Astrocyte (in vitro differentiated cells and primary cell): ENCODE results near the gene CACNA1C. TPM values are rescaled to one million over a fixed set of nuclear protein-coding genes. Genes with fewer than 3 reads are reported as not detected.

Source experiments
- DNase-seq: peaks from one replicate; pipeline ENCODE4 v3.0.0-alpha.2; 2010; ENCODE audit warnings: low read depth
- FAIRE-seq: peaks from 2 replicates; lab custom pipeline; 2011; peaks lifted over from hg19 to GRCh38; lab: Jason Lieb, UNC
- H2AFZ ChIP-seq: 2 replicates; pipeline ENCODE4 v1.6.0; 2012; ENCODE audit warnings: low read depth, low read length, inconsistent platforms
- H3K27ac ChIP-seq: 2 replicates; pipeline ENCODE4 v1.5.1; 2011; ENCODE audit warnings: low read depth, low read length, inconsistent platforms
- H3K27me3 ChIP-seq: 2 replicates; pipeline ENCODE4 v1.6.0; 2011; ENCODE audit warnings: low read length, inconsistent platforms; ENCODE audit not compliant: insufficient read depth
- H3K36me3 ChIP-seq: 2 replicates; pipeline ENCODE4 v1.5.1; 2011; ENCODE audit warnings: low read length, inconsistent platforms; ENCODE audit not compliant: insufficient read depth
- H3K4me1 ChIP-seq: 2 replicates; pipeline ENCODE4 v1.5.1; 2011; ENCODE audit warnings: low read length, inconsistent platforms; ENCODE audit not compliant: insufficient read depth
- H3K4me2 ChIP-seq: 2 replicates; pipeline ENCODE4 v1.6.0; 2012; ENCODE audit warnings: low read length, inconsistent platforms
- H3K4me3 ChIP-seq: 2 replicates; pipeline ENCODE4 v1.5.1; 2011; ENCODE audit warnings: low read depth, mild to moderate bottlenecking, low read length, inconsistent platforms; ENCODE audit not compliant: insufficient read depth
- H3K79me2 ChIP-seq: 2 replicates; pipeline ENCODE4 v1.6.0; 2012; ENCODE audit warnings: mild to moderate bottlenecking, low read length, inconsistent platforms; ENCODE audit not compliant: insufficient read depth
- H3K9ac ChIP-seq: 2 replicates; pipeline ENCODE4 v1.6.0; 2012; ENCODE audit warnings: mild to moderate bottlenecking, low read length, inconsistent platforms
- H3K9me3 ChIP-seq: 2 replicates; pipeline ENCODE4 v1.5.1; 2012; ENCODE audit warnings: low read depth, mild to moderate bottlenecking, low read length, inconsistent platforms; ENCODE audit not compliant: insufficient read depth
- H4K20me1 ChIP-seq: 2 replicates; pipeline ENCODE4 v1.6.0; 2012; ENCODE audit warnings: low read length, inconsistent platforms; ENCODE audit not compliant: insufficient read depth
- H3K27ac Mint-ChIP-seq: one replicate; pipeline ENCODE4 v1.8.0; 2021; ENCODE audit warnings: mild to moderate bottlenecking, mixed read lengths; ENCODE audit not compliant: unreplicated experiment
- H3K27me3 Mint-ChIP-seq: one replicate; pipeline ENCODE4 v1.8.0; 2021; ENCODE audit warnings: low read depth, mixed read lengths; ENCODE audit not compliant: unreplicated experiment
- H3K36me3 Mint-ChIP-seq: one replicate; pipeline ENCODE4 v1.8.0; 2021; ENCODE audit warnings: low read depth, mixed read lengths; ENCODE audit not compliant: unreplicated experiment
- H3K4me1 Mint-ChIP-seq: one replicate; pipeline ENCODE4 v1.8.0; 2021; ENCODE audit warnings: low read depth, mixed read lengths; ENCODE audit not compliant: unreplicated experiment
- H3K4me3 Mint-ChIP-seq: one replicate; pipeline ENCODE4 v1.8.0; 2021; ENCODE audit warnings: mild to moderate bottlenecking, moderate library complexity, mixed read lengths; ENCODE audit not compliant: unreplicated experiment
- H3K9me3 Mint-ChIP-seq: one replicate; pipeline ENCODE4 v1.8.0; 2021; ENCODE audit warnings: mild to moderate bottlenecking, mixed read lengths; ENCODE audit not compliant: unreplicated experiment
- EZH2 ChIP-seq: IDR thresholded peaks from 2 replicates; pipeline ENCODE4 v1.6.1; 2012; ENCODE audit warnings: mild to moderate bottlenecking, low read length, inconsistent platforms; ENCODE audit not compliant: insufficient read depth
- total RNA-seq: library from RNA; stranded (reverse); gene quantifications from 2 replicates; pipeline ENCODE4 v1.2.1, GENCODE V29; 2021
- TF ChIP-seq, protein P1 (sequence below): IDR thresholded peaks from 2 replicates; pipeline ENCODE4 v1.5.1; 2011; ENCODE audit warnings: low read depth, mild to moderate bottlenecking, inconsistent platforms, low read length, moderate library complexity; ENCODE audit not compliant: insufficient read depth

Gene CACNA1C
- total RNA-seq, 1 donor from 2014 or later, result 2.1 TPM

GRCh38 chr12:2501464-2502191, 448.8 kb downstream of the CACNA1C start:
- H3K27ac Mint-ChIP-seq, result no peak overlapping the region
- Histone ChIP-seq H3K36me3 (no peaks in the 10 kb centered on the region), H3K27me3 (peaks cover 4% of the 10 kb centered on the region), H3K79me2 (no peaks in the 10 kb centered on the region), H3K9ac (no peak overlapping the region), H2AFZ (no peak overlapping the region), H3K4me1 (no peaks in the 10 kb centered on the region), H4K20me1 (no peaks in the 10 kb centered on the region), H3K4me3 (no peak overlapping the region), H3K9me3 (no peaks in the 10 kb centered on the region), H3K4me2 (no peak overlapping the region), H3K27ac (no peak overlapping the region)
- FAIRE-seq, result no peak
- H3K27me3 Mint-ChIP-seq, result peaks cover 14% of the 10 kb centered on the region
- TF ChIP-seq, protein P1, sequence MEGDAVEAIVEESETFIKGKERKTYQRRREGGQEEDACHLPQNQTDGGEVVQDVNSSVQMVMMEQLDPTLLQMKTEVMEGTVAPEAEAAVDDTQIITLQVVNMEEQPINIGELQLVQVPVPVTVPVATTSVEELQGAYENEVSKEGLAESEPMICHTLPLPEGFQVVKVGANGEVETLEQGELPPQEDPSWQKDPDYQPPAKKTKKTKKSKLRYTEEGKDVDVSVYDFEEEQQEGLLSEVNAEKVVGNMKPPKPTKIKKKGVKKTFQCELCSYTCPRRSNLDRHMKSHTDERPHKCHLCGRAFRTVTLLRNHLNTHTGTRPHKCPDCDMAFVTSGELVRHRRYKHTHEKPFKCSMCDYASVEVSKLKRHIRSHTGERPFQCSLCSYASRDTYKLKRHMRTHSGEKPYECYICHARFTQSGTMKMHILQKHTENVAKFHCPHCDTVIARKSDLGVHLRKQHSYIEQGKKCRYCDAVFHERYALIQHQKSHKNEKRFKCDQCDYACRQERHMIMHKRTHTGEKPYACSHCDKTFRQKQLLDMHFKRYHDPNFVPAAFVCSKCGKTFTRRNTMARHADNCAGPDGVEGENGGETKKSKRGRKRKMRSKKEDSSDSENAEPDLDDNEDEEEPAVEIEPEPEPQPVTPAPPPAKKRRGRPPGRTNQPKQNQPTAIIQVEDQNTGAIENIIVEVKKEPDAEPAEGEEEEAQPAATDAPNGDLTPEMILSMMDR, result no peak
- TF ChIP-seq EZH2, result no peak
- H3K9me3 Mint-ChIP-seq, result no peaks in the 10 kb centered on the region
- no peak for DNase-seq
- H3K4me3 Mint-ChIP-seq, result no peak overlapping the region
- peaks cover 7% of the 10 kb centered on the region for H3K4me1 Mint-ChIP-seq
- H3K36me3 Mint-ChIP-seq, result no peaks in the 10 kb centered on the region

DNA sequence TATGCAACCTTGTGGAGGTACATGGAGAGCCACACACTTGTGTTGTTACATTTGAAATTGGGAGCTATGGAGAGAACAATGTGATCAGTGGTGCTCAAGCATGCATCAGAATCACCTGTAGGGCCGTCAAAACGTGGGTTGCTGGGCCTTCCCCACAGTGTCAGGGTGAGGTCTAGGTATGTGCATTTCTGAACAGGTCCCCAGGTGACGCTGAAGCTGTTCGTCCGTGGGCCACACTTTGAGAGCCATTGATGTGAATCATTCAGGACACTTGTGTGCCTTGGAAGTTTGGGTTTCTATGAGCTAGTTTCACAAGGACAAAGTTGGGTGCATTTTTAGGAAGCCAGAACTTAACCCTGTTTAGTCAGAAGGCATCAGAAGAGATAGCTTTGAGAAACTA, 450.2 kb downstream of the CACNA1C start:
- TF ChIP-seq, protein P1, result no peak
- no peak for TF ChIP-seq EZH2
- no peaks in the 10 kb centered on the region for H3K4me1 ChIP-seq
- no peak overlapping the region for H3K4me3 ChIP-seq
- peaks cover 15% of the 10 kb centered on the region for H3K27me3 Mint-ChIP-seq
- no peaks in the 10 kb centered on the region for H3K36me3 Mint-ChIP-seq
- no peak overlapping the region for H3K27ac ChIP-seq
- no peaks in the 10 kb centered on the region for H3K79me2 ChIP-seq
- H2AFZ ChIP-seq, result no peak overlapping the region
- no peaks in the 10 kb centered on the region for H3K9me3 Mint-ChIP-seq
- no peaks in the 10 kb centered on the region for H3K9me3 ChIP-seq
- H3K4me2 ChIP-seq, result no peak overlapping the region
- DNase-seq (no peak), FAIRE-seq (no peak)
- H4K20me1 ChIP-seq, result no peaks in the 10 kb centered on the region
- peaks cover 8% of the 10 kb centered on the region for H3K4me1 Mint-ChIP-seq
- no peak overlapping the region for H3K27ac Mint-ChIP-seq
- no peak overlapping the region for H3K9ac ChIP-seq
- H3K4me3 Mint-ChIP-seq, result no peak overlapping the region
- H3K27me3 ChIP-seq, result no peaks in the 10 kb centered on the region
- H3K36me3 ChIP-seq, result no peaks in the 10 kb centered on the region

DNA sequence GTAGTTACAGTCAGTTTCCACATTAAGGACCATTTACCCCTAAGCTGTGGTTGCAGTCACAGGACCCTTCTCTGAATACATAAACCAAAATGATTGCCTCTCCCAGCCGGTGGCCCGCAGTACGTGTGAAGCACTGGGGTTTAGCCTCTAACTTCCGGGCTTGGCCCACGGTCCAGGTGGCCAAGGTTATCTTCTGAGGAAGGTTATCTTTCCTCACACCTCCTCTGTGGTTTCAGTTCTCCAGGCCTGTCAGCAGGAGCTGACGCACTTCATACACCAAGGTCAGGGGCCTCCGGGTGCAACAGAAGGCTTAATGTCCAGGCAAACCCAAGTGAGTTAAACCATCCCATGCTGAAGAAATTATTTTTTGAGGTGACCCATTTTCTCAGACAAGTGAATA, 451.0 kb downstream of the CACNA1C start:
- Mint-ChIP-seq H3K4me3 (no peak overlapping the region), H3K9me3 (no peaks in the 10 kb centered on the region), H3K27ac (no peak overlapping the region), H3K27me3 (peaks cover 11% of the 10 kb centered on the region), H3K36me3 (no peaks in the 10 kb centered on the region), H3K4me1 (peaks cover 8% of the 10 kb centered on the region)
- DNase-seq (no peak), FAIRE-seq (no peak)
- Histone ChIP-seq H3K9ac (no peak overlapping the region), H3K36me3 (no peaks in the 10 kb centered on the region), H3K79me2 (no peaks in the 10 kb centered on the region), H3K27me3 (no peaks in the 10 kb centered on the region), H2AFZ (no peak overlapping the region), H3K4me2 (no peak overlapping the region), H3K4me1 (no peaks in the 10 kb centered on the region), H3K4me3 (no peak overlapping the region), H3K27ac (no peak overlapping the region), H3K9me3 (no peaks in the 10 kb centered on the region), H4K20me1 (no peaks in the 10 kb centered on the region)
- TF ChIP-seq, protein P1, result no peak
- TF ChIP-seq EZH2, result no peak
